Measurements from ENCODE around the gene FGF19.

Gene FGF19

DNA sequence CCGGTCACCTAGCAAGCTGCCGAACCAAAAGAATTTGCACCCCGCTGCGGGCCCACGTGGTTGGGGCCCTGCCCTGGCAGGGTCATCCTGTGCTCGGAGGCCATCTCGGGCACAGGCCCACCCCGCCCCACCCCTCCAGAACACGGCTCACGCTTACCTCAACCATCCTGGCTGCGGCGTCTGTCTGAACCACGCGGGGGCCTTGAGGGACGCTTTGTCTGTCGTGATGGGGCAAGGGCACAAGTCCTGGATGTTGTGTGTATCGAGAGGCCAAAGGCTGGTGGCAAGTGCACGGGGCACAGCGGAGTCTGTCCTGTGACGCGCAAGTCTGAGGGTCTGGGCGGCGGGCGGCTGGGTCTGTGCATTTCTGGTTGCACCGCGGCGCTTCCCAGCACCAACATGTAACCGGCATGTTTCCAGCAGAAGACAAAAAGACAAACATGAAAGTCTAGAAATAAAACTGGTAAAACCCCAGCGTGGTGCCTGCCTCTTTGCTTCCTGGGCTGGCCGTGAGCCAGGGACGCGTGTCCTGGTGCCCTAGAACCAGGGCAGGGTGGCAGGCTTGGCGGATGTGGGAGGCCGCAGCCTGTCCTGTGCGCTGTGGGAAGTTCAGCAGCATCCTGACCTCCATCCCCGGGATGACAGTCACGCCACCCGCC, 49.7 kb downstream of the FGF19 start:
- no peak for DNase-seq

DNA sequence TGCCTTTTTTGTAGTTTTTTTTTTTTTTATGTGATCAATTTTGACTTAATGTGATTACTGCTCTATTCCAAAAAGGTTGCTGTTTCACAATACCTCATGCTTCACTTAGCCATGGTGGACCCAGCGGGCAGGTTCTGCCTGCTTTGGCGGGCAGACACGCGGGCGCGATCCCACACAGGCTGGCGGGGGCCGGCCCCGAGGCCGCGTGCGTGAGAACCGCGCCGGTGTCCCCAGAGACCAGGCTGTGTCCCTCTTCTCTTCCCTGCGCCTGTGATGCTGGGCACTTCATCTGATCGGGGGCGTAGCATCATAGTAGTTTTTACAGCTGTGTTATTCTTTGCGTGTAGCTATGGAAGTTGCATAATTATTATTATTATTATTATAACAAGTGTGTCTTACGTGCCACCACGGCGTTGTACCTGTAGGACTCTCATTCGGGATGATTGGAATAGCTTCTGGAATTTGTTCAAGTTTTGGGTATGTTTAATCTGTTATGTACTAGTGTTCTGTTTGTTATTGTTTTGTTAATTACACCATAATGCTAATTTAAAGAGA, 50.3 kb downstream of the FGF19 start:
- no peak for DNase-seq

DNA sequence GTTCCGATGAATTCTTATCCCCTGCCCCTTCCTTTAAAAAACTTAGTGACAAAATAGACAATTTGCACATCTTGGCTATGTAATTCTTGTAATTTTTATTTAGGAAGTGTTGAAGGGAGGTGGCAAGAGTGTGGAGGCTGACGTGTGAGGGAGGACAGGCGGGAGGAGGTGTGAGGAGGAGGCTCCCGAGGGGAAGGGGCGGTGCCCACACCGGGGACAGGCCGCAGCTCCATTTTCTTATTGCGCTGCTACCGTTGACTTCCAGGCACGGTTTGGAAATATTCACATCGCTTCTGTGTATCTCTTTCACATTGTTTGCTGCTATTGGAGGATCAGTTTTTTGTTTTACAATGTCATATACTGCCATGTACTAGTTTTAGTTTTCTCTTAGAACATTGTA, 50.8 kb downstream of the FGF19 start:
- DNase-seq = no peak

DNA sequence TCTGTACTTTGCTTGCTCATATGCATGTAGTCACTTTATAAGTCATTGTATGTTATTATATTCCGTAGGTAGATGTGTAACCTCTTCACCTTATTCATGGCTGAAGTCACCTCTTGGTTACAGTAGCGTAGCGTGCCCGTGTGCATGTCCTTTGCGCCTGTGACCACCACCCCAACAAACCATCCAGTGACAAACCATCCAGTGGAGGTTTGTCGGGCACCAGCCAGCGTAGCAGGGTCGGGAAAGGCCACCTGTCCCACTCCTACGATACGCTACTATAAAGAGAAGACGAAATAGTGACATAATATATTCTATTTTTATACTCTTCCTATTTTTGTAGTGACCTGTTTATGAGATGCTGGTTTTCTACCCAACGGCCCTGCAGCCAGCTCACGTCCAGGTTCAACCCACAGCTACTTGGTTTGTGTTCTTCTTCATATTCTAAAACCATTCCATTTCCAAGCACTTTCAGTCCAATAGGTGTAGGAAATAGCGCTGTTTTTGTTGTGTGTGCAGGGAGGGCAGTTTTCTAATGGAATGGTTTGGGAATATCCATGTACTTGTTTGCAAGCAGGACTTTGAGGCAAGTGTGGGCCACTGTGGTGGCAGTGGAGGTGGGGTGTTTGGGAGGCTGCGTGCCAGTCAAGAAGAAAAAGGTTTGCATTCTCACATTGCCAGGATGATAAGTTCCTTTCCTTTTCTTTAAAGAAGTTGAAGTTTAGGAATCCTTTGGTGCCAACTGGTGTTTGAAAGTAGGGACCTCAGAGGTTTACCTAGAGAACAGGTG, 51.8 kb downstream of the FGF19 start:
- DNase-seq = no peak

DNA sequence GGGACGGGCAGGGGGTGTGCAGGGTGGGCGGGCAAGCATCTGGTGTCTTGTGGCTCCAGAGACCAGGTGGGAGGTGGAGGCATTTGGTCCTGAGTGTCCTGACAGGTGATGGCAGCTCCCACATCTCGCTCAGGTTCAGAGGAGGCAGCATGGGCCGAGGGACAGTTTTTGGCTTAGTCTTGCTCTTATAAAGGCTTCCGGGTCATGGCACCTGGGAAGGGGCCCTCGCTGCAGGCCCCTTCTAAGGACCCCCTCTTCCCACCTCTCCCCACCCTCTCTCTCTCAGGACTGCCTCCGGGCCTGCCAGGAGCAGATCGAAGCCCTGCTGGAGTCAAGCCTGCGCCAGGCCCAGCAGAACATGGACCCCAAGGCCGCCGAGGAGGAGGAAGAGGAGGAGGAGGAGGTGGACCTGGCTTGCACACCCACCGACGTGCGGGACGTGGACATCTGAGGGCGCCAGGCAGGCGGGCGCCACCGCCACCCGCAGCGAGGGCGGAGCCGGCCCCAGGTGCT, 52.9 kb downstream of the FGF19 start:
- DNase-seq = no peak

DNA sequence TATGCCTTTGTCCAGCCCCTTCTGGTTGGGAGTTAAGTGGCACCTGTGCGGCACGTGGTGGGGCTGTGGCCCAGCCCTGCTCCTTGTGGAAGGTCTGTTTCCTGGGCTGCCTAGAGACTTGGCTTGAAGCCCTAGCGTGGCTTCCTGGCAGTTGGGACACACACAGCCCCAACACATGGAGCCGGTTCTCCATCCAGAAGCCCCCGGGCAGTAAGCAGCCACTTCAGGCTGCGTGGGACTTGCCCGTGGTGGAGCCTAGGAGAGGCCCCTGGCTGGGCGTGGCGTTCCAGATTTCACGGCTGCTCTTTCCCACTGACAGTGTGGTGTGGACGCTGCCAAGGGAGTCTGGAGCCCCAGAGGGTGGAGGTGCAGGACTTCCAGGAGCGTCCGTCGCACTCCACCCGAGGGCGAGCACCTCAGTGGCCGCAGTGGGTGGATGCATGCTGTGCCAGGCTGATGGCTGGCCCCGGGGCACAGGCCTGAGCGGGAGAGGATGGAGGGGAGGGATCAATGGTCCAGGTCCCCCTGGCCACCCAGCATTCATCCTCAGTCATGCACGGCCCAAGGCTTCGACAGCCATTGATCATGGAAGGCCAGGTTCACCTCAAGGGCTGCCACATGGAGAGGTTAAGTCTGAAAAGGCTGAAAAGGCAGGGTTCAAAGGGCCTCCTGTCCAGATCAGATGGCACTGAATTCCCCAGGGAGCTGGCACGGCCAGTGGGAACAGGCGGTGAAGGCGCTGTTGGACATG, 53.6 kb downstream of the FGF19 start:
- DNase-seq = no peak

DNA sequence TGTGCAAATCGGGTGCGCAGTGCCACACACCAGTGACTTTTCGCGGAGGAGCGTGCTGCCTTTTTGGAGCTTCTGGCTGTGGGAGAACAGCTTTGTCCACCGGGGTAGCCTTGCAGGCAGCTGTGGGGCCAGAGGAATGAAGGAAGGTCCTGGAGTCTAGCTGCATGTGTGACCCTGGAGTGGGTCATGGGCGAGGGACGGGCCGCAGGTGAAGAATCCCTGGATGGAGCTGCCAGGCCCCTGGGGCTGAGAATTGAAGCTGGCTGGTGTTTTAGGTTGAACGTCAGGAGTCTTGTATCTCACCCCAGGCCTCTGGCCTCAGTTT, 54.3 kb downstream of the FGF19 start:
- no peak for DNase-seq

DNA sequence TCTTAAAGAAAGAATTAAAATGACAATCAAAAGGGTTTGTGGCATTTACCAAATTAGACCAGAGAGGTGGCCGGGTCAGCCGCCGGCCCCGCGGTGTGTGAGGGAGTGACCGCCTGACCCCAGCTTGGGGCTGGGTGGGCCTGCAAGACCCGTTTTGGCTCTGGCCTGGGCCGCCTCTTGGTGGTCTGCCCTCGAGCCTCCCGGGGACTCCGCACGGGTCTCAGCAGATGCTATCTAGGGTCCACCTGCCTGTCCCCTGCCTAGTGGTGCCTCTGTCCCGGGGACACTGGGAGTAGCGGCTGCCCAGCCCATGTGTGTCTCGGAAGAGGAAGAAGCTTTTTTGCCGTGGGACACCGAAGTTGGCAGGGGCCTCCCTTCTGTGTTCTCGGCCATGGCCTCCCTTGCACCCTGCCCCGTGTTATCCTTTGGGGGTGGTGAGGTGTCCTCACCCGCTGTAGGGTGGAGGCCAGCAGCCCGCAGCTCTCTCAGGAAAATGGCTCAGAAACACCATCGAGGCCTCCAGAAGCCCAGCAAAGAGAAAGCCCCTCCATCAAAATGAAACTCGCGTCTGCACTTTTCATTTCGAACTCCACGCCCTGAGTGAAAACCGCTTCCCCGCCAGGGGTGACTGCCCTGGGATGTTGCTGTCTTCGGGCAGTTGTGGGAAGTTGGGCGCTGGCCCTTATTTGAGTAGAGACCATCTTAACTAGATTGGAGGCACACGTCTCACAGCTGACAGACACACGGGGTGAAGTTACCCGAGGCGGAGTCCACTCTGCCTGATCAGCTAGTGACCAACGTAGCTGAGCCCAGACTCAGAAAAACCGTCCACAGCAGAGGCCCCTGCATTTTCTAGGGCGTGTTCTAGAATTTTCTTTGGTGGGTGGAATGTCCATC, 54.9 kb downstream of the FGF19 start:
- no peak for DNase-seq

Data from NCI-H187 treated with DMSO at 0.1 percent for 48 hours (cell line).